ENCODE results near the gene NFYC.

DNA sequence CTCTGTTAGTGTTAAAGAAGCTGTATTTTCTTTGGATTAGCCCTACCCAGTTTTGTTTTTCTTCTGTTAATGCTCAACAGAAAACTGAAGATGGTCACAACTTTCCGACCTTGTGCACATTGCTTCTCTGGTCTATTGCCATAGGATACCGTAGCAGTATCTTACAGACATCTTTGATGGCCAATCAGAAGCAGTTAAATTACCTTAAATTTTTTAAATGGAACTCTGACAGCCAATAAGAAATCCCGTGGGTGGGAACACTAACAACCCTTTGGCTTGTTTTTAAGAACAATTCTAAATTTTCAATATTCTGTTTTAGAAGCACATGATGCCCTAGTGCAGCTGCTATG lies 17.2 kb downstream of the NFYC start:
- TF ChIP-seq POLR2AphosphoS5 (IDR thresholded peaks at IDR 0.05; ENCODE audit: low read depth, low read length) (no peak), POLR2A (IDR thresholded peaks at IDR 0.05; ENCODE audit: low read depth, low read length) (no peak), PAX5 (IDR thresholded peaks at IDR 0.05; ENCODE audit: insufficient read depth, low read length, severe bottlenecking) (no peak), TAF1 (IDR thresholded peaks at IDR 0.05; ENCODE audit: low read depth, low read length) (no peak), SPI1 (IDR thresholded peaks at IDR 0.05; ENCODE audit: low read depth, low read length) (no peak)
